PC-3 (cell line): Measurements from ENCODE around the gene DLGAP4. TPM values are rescaled to one million over a fixed set of nuclear protein-coding genes. Genes with fewer than 3 reads are reported as not detected.

ENCODE experiments used
- ATAC-seq: fragments of 200-7000 bp; cut with Tn5 transposase; 2 replicates; pipeline ENCODE4 v1.9.1; 2020; ENCODE audit warnings: mild to moderate bottlenecking, moderate library complexity
- BruUV-seq: library from RNA; stranded (reverse); fragments of 400-500 nt; replicated peaks from 2 replicates; lab custom pipeline; 2021; lab: Mats Ljungman, UMichigan
- CTCF ChIA-PET: fragments of 300-600 bp; sonication (Branson Sonifier 250); formaldehyde crosslinking; loops from one replicate; lab custom pipeline; 2022; ENCODE audit warnings: antibody characterized with exemption; lab: Charles Lee
- POLR2A ChIA-PET: fragments of 300-600 bp; sonication (Branson Sonifier 250); formaldehyde crosslinking; loops from one replicate; lab custom pipeline; 2022; ENCODE audit warnings: antibody characterized with exemption; ENCODE audit not compliant: unreplicated experiment; lab: Charles Lee
- DNase-seq: peaks from one replicate; pipeline ENCODE4 v3.0.0-alpha.2; 2015
- H2AFZ ChIP-seq: fragments of 300-600 bp; sonication (generic); 2 replicates; pipeline ENCODE4 v1.6.0; 2016; ENCODE audit warnings: antibody characterized with exemption, low read length
- H3F3A ChIP-seq: fragments of 300-600 bp; sonication (generic); one replicate; pipeline ENCODE4 v1.6.0; 2017; ENCODE audit warnings: antibody characterized with exemption, low read length, control low read depth, mild to moderate bottlenecking; ENCODE audit not compliant: unreplicated experiment
- H3K27ac ChIP-seq: fragments of 300-600 bp; sonication (generic); 2 replicates; pipeline ENCODE4 v1.5.1; 2016; ENCODE audit warnings: mild to moderate bottlenecking, low read length
- H3K27me3 ChIP-seq: fragments of 300-600 bp; sonication (generic); 2 replicates; pipeline ENCODE4 v1.6.1; 2016; ENCODE audit warnings: low read length, mixed read lengths
- H3K36me3 ChIP-seq: fragments of 300-600 bp; sonication (generic); 2 replicates; pipeline ENCODE4 v1.6.1; 2016; ENCODE audit warnings: low read depth, mixed run types, low read length, mixed read lengths
- H3K4me1 ChIP-seq: fragments of 300-600 bp; sonication (generic); 2 replicates; pipeline ENCODE4 v1.5.1; 2016; ENCODE audit warnings: low read length; ENCODE audit not compliant: insufficient read depth
- H3K4me2 ChIP-seq: fragments of 300-600 bp; sonication (generic); 2 replicates; pipeline ENCODE4 v1.6.0; 2016; ENCODE audit warnings: low read length
- H3K4me3 ChIP-seq: fragments of 300-600 bp; sonication (generic); 2 replicates; pipeline ENCODE4 v1.5.1; 2016; ENCODE audit warnings: mild to moderate bottlenecking, low read length, mixed read lengths
- H3K79me2 ChIP-seq: fragments of 300-600 bp; sonication (generic); 2 replicates; pipeline ENCODE4 v1.6.1; 2017; ENCODE audit warnings: low read length, mixed read lengths
- H3K9ac ChIP-seq: fragments of 300-600 bp; sonication (generic); 2 replicates; pipeline ENCODE4 v1.6.0; 2016; ENCODE audit warnings: mild to moderate bottlenecking, low read length
- H3K9me2 ChIP-seq: fragments of 300-600 bp; sonication (generic); replicated peaks from 2 replicates; pipeline ENCODE4 v1.6.1; 2016; ENCODE audit warnings: mixed run types, low read length, mixed read lengths
- H3K9me3 ChIP-seq: fragments of 300-600 bp; sonication (generic); 2 replicates; pipeline ENCODE4 v1.6.1; 2016; ENCODE audit warnings: low read length, mixed read lengths
- H4K20me1 ChIP-seq: fragments of 300-600 bp; sonication (generic); 2 replicates; pipeline ENCODE4 v1.6.1; 2016; ENCODE audit warnings: low read length, mixed read lengths
- CTCF ChIP-seq: fragments of 300-600 bp; sonication (generic); conservative IDR thresholded peaks from 2 replicates; pipeline ENCODE4 v1.5.1; 2017; ENCODE audit warnings: antibody characterized with exemption, low read depth, mild to moderate bottlenecking, low read length
- EZH2 ChIP-seq: fragments of 300-600 bp; sonication (generic); IDR thresholded peaks from one replicate; pipeline ENCODE4 v1.6.1; 2017; ENCODE audit warnings: antibody characterized with exemption, mild to moderate bottlenecking, low read length; ENCODE audit not compliant: unreplicated experiment
- EZH2phosphoT487 ChIP-seq: fragments of 300-600 bp; sonication (generic); IDR thresholded peaks from 2 replicates; pipeline ENCODE4 v1.6.1; 2018; ENCODE audit warnings: mild to moderate bottlenecking, antibody characterized with exemption, low read length, borderline replicate concordance
- intact Hi-C: fragments of 100-400 bp; cut with micrococcal nuclease; formaldehyde crosslinking; loops from 2 replicates; pipeline ENCODE4 v1.9.0; 2023
- total RNA-seq: library from RNA; depleted of rRNA; stranded (reverse); fragments of >200 nt; gene quantifications from 2 replicates; pipeline ENCODE4 v1.2.3, GENCODE V29; 2014

Gene DLGAP4
- total RNA-seq, 1 experiment from 2014 or later, result 21.0 TPM

GRCh38 chr20:36528875-36529417 is 222.8 kb downstream of the DLGAP4 start:
- Histone ChIP-seq H3K27me3 (no peaks in the 10 kb centered on the region), H2AFZ (no peak overlapping the region), H3K9me3 (no peaks in the 10 kb centered on the region), H3K9ac (no peak overlapping the region), H3K4me2 (no peak overlapping the region), H3K4me3 (no peak overlapping the region), H3F3A (no peaks in the 10 kb centered on the region), H3K36me3 (peaks cover 31% of the 10 kb centered on the region; the same call in 1 of the 2 replicates), H3K4me1 (no peaks in the 10 kb centered on the region), H3K79me2 (no peaks in the 10 kb centered on the region), H3K27ac (no peak overlapping the region), H4K20me1 (no peaks in the 10 kb centered on the region), H3K9me2 (no peaks in the 10 kb centered on the region)
- ATAC-seq (no peak), DNase-seq (no peak)
- BruUV-seq, result no TSS peak
- CTCF ChIA-PET, result no interaction called here
- intact Hi-C loops, result no loop called here
- POLR2A ChIA-PET, result no interaction called here
- TF ChIP-seq EZH2phosphoT487 (no peak), CTCF (no peak), EZH2 (no peak)

- H2AFZ ChIP-seq, result no peak overlapping the region
- no peaks in the 10 kb centered on the region for H3K9me3 ChIP-seq
- CTCF ChIA-PET, result no interaction called here
- H3K36me3 ChIP-seq, result peaks cover 4% of the 10 kb centered on the region; the same call in 1 of the 2 replicates
- no peak for TF ChIP-seq CTCF
- no peak for TF ChIP-seq EZH2
- no peak for TF ChIP-seq EZH2phosphoT487
- DNase-seq (no peak), ATAC-seq (peak; percentile 10; the same call in 1 of the 2 replicates)
- no peaks in the 10 kb centered on the region for H3F3A ChIP-seq
- no peak overlapping the region for H3K27ac ChIP-seq
- H3K4me3 ChIP-seq, result no peak overlapping the region
- BruUV-seq, result no TSS peak
- no peaks in the 10 kb centered on the region for H3K9me2 ChIP-seq
- H3K27me3 ChIP-seq, result no peaks in the 10 kb centered on the region
- no peak overlapping the region for H3K9ac ChIP-seq
- intact Hi-C loops, result no loop called here
- H4K20me1 ChIP-seq, result no peaks in the 10 kb centered on the region
- POLR2A ChIA-PET, result no interaction called here
- H3K4me1 ChIP-seq, result no peaks in the 10 kb centered on the region
- no peak overlapping the region for H3K4me2 ChIP-seq
- H3K79me2 ChIP-seq, result no peaks in the 10 kb centered on the region
Observed at GRCh38 chr20:36532388-36532787, 226.2 kb downstream of the DLGAP4 start.

GRCh38 chr20:36532822-36533221 is 226.7 kb downstream of the DLGAP4 start:
- Histone ChIP-seq H3K4me2 (no peak overlapping the region), H3K27ac (no peak overlapping the region), H3K79me2 (no peaks in the 10 kb centered on the region), H3K9me2 (no peaks in the 10 kb centered on the region), H3K9ac (no peak overlapping the region), H3K4me3 (no peak overlapping the region), H4K20me1 (no peaks in the 10 kb centered on the region), H2AFZ (no peak overlapping the region), H3K36me3 (no peaks in the 10 kb centered on the region; the same call in 1 of the 2 replicates), H3K9me3 (no peaks in the 10 kb centered on the region), H3F3A (no peaks in the 10 kb centered on the region), H3K27me3 (no peaks in the 10 kb centered on the region), H3K4me1 (no peaks in the 10 kb centered on the region)
- TF ChIP-seq EZH2 (no peak), EZH2phosphoT487 (no peak), CTCF (no peak)
- POLR2A ChIA-PET, result no interaction called here
- BruUV-seq, result no TSS peak
- CTCF ChIA-PET, result no interaction called here
- intact Hi-C loops, result no loop called here
- DNase-seq (no peak), ATAC-seq (no peak)
